ENCODE data around the gene NOP14. TPM values are rescaled to one million over a fixed set of nuclear protein-coding genes. Genes with fewer than 3 reads are reported as not detected.

The NOP14 gene
- polyA plus RNA-seq, 1 of the 3 experiments (the other 2 are of a cell fraction), result 9.8 TPM

DNA sequence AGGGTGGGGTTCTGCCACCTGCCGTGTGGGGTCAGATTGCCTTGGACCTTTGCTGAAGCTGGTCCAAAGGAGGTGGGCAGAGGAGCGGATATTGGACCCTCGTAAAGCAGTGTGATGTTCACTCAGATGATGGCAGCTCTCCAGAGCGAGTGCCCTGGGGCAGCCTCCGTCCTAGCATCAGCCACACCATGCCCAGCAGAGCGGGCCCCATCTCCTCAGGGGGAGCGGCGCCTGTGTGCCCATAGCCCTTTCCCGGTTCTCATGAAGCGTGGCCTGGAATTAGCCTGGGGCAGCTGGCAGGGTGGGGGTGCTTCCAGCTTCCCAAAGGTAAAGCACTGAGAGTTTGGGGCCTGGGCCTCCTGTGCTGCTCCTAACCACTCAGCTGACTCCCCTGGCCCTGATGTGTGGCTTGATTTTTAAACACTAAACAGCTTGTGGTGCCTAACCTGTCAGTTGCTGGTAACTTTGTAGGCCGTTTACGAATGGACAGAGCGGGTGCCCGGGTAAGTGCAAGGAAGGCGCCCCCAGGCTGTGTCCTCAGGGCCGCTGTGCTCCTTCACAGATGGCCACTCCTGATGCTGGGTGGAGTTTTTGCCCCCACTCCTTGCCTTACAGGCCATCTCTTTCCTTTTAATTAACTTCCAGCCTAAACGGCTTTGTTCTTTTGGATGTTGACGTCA lies 36.0 kb downstream of the NOP14 start:
- no peaks in the 10 kb centered on the region for H3K9me2 ChIP-seq
- DNase-seq, result no peak
- H3K27ac ChIP-seq (ENCODE audit: low read depth in 2 of 2, low read length in 1 of 2), result no peak overlapping the region; a peak in 1 of 4 replicates
- no peaks in the 10 kb centered on the region for H3K9me3 ChIP-seq
- WGBS (ENCODE audit: low lambda C conversion rate), result 98% methylated on average over 12 of the region's 18 CpGs
- no peak overlapping the region for H3K4me3 ChIP-seq (ENCODE audit: low read depth in 2 of 2, low read length in 1 of 2)
- ChIA-PET CTCF (no interaction called here), POLR2A (no interaction called here)
- peaks cover 19 to 84% of the 10 kb centered on the region in 2 experiments for H3K36me3 ChIP-seq (replicated peaks in 1 of 2; ENCODE audit: control insufficient read depth in 1 of 2, insufficient read depth in 2 of 2, low read length in 1 of 2)
- peaks cover 16% of the 10 kb centered on the region; the same call in 1 of the 2 replicates for H4K20me1 ChIP-seq (ENCODE audit: insufficient read depth)
- no peaks in the 10 kb centered on the region for H3K27me3 ChIP-seq (ENCODE audit: insufficient read depth)
- TF ChIP-seq PBX3 (IDR thresholded peaks at IDR 0.05) (no peak), RCOR1 (IDR thresholded peaks at IDR 0.05; ENCODE audit: low read length) (no peak), FOXM1 (IDR thresholded peaks at IDR 0.05; ENCODE audit: low read depth) (no peak), USF2 (IDR thresholded peaks at IDR 0.05; ENCODE audit: borderline replicate concordance, low read depth, low read length) (no peak), YY1 (IDR thresholded peaks at IDR 0.05; ENCODE audit: low read depth) (no peak), TCF12 (IDR thresholded peaks at IDR 0.05) (no peak), JUND (IDR thresholded peaks at IDR 0.05) (no peak), FOXJ3 (CRISPR knock-in tag; IDR thresholded peaks at IDR 0.05) (no peak), RAD21 (IDR thresholded peaks at IDR 0.05; ENCODE audit: low read length) (no peak), NRF1 (IDR thresholded peaks at IDR 0.05; ENCODE audit: low read depth, low read length) (no peak), SMC3 (IDR thresholded peaks at IDR 0.05; ENCODE audit: low read depth, low read length) (no peak), SIN3A (IDR thresholded peaks at IDR 0.05; ENCODE audit: borderline replicate concordance, low read depth, low read length) (no peak), ELF1 (IDR thresholded peaks at IDR 0.05) (no peak), TEAD4 (IDR thresholded peaks at IDR 0.05; ENCODE audit: borderline replicate concordance, insufficient read depth) (no peak), MEF2A (IDR thresholded peaks at IDR 0.05; ENCODE audit: borderline replicate concordance, low read depth) (no peak)
- peaks cover 11% of the 10 kb centered on the region; the same call in 1 of the 2 replicates for H3K79me2 ChIP-seq (ENCODE audit: insufficient read depth)
- no peak overlapping the region for H2AFZ ChIP-seq (ENCODE audit: low read depth)
- H3K4me2 ChIP-seq, result no peak overlapping the region
- H3K9ac ChIP-seq, result no peak overlapping the region
- H3K4me1 ChIP-seq (ENCODE audit: control insufficient read depth in 1 of 2, insufficient read depth in 2 of 2, low read depth in 1 of 2, low read length in 1 of 2), result peaks cover 0 to under 1% of the 10 kb centered on the region in 2 experiments; a peak in 1 of 4 replicates
- peaks cover 8% of the 10 kb centered on the region for H3F3A ChIP-seq (replicated peaks; ENCODE audit: insufficient read depth)

- H3K9me2 ChIP-seq, result no peaks in the 10 kb centered on the region
- no peak overlapping the region for H3K9ac ChIP-seq
- POLR2A ChIA-PET, result no interaction called here
- DNase-seq, result no peak
- 95% methylated on average over 41 of the region's 41 CpGs for WGBS (ENCODE audit: low lambda C conversion rate)
- H3K27me3 ChIP-seq (ENCODE audit: insufficient read depth), result no peaks in the 10 kb centered on the region
- peaks cover 26 to 75% of the 10 kb centered on the region in 2 experiments for H3K36me3 ChIP-seq (replicated peaks in 1 of 2; ENCODE audit: control insufficient read depth in 1 of 2, insufficient read depth in 2 of 2, low read length in 1 of 2)
- no peaks in the 10 kb centered on the region for H3K9me3 ChIP-seq
- no peak overlapping the region for H3K4me2 ChIP-seq
- CTCF ChIA-PET, result no interaction called here
- H4K20me1 ChIP-seq (ENCODE audit: insufficient read depth), result peaks cover 19% of the 10 kb centered on the region; the same call in 1 of the 2 replicates
- H2AFZ ChIP-seq (ENCODE audit: low read depth), result no peak overlapping the region
- H3K27ac ChIP-seq (ENCODE audit: low read depth in 2 of 2, low read length in 1 of 2), result no peak overlapping the region
- H3K4me3 ChIP-seq (ENCODE audit: low read depth in 2 of 2, low read length in 1 of 2), result no peak overlapping the region
- H3K79me2 ChIP-seq (ENCODE audit: insufficient read depth), result peaks cover 19% of the 10 kb centered on the region
- H3K4me1 ChIP-seq (ENCODE audit: control insufficient read depth in 1 of 2, insufficient read depth in 2 of 2, low read depth in 1 of 2, low read length in 1 of 2), result no peaks in the 10 kb centered on the region; a peak in 1 of 4 replicates
- H3F3A ChIP-seq (replicated peaks; ENCODE audit: insufficient read depth), result peaks cover 8% of the 10 kb centered on the region
- TF ChIP-seq GABPA (IDR thresholded peaks at IDR 0.05; ENCODE audit: low read depth), result no peak
- TF ChIP-seq, protein P1, sequence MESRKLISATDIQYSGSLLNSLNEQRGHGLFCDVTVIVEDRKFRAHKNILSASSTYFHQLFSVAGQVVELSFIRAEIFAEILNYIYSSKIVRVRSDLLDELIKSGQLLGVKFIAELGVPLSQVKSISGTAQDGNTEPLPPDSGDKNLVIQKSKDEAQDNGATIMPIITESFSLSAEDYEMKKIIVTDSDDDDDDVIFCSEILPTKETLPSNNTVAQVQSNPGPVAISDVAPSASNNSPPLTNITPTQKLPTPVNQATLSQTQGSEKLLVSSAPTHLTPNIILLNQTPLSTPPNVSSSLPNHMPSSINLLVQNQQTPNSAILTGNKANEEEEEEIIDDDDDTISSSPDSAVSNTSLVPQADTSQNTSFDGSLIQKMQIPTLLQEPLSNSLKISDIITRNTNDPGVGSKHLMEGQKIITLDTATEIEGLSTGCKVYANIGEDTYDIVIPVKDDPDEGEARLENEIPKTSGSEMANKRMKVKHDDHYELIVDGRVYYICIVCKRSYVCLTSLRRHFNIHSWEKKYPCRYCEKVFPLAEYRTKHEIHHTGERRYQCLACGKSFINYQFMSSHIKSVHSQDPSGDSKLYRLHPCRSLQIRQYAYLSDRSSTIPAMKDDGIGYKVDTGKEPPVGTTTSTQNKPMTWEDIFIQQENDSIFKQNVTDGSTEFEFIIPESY (IDR thresholded peaks at IDR 0.05; ENCODE audit: borderline replicate concordance, low read depth), result no peak
- TF ChIP-seq, protein P2, sequence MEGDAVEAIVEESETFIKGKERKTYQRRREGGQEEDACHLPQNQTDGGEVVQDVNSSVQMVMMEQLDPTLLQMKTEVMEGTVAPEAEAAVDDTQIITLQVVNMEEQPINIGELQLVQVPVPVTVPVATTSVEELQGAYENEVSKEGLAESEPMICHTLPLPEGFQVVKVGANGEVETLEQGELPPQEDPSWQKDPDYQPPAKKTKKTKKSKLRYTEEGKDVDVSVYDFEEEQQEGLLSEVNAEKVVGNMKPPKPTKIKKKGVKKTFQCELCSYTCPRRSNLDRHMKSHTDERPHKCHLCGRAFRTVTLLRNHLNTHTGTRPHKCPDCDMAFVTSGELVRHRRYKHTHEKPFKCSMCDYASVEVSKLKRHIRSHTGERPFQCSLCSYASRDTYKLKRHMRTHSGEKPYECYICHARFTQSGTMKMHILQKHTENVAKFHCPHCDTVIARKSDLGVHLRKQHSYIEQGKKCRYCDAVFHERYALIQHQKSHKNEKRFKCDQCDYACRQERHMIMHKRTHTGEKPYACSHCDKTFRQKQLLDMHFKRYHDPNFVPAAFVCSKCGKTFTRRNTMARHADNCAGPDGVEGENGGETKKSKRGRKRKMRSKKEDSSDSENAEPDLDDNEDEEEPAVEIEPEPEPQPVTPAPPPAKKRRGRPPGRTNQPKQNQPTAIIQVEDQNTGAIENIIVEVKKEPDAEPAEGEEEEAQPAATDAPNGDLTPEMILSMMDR (IDR thresholded peaks at IDR 0.05), result no peak
- TF ChIP-seq POLR2AphosphoS5 (IDR thresholded peaks at IDR 0.05; ENCODE audit: low read depth, low read length), result no peak
- TF ChIP-seq MEF2A (IDR thresholded peaks at IDR 0.05; ENCODE audit: borderline replicate concordance, low read depth), result no peak
Observed at GRCh38 chr4:2925931-2926860, 37.0 kb downstream of the NOP14 start.

Measured in SK-N-SH (cell line).